OCI-LY3 (cell line): ENCODE results near the gene ASAP2.

Experiments
- H2AFZ ChIP-seq: fragments of 200-600, 300-600 bp; shearing (Covaris generic); 2 replicates; pipeline ENCODE4 v1.6.0; 2014; ENCODE audit warnings: antibody characterized with exemption, low read depth, low read length
- H3K27ac ChIP-seq: fragments of 200-600, 300-600 bp; sonication (generic); 2 replicates; pipeline ENCODE4 v1.5.1; 2014; ENCODE audit warnings: mild to moderate bottlenecking, low read length, moderate library complexity, mixed read lengths
- H3K27me3 ChIP-seq: fragments of 200-600, 300-600 bp; sonication (generic); 2 replicates; pipeline ENCODE4 v1.6.1; 2014; ENCODE audit warnings: low read depth, low read length, mixed read lengths
- H3K36me3 ChIP-seq: fragments of 200-600, 300-600 bp; sonication (generic); replicated peaks from 2 replicates; pipeline ENCODE3; 2014; ENCODE audit warnings: low read depth, low read length, mixed read lengths
- H3K4me1 ChIP-seq: fragments of 300-600, 200-600 bp; sonication (generic); 2 replicates; pipeline ENCODE4 v1.6.1; 2014; ENCODE audit warnings: low read length, mixed read lengths
- H3K4me2 ChIP-seq: fragments of 200-600, 300-600 bp; sonication (generic); 2 replicates; pipeline ENCODE4 v1.6.1; 2014; ENCODE audit warnings: low read length, mixed read lengths
- H3K4me3 ChIP-seq: fragments of 300-600, 200-600 bp; sonication (generic); 2 replicates; pipeline ENCODE4 v1.5.1; 2014; ENCODE audit warnings: antibody characterized with exemption, mild to moderate bottlenecking, low read length, moderate library complexity
- H3K79me2 ChIP-seq: fragments of 300-600, 200-600 bp; shearing (Covaris generic); 2 replicates; pipeline ENCODE4 v1.6.1; 2014; ENCODE audit warnings: mild to moderate bottlenecking, low read length, mixed read lengths
- H3K9ac ChIP-seq: fragments of 300-600, 200-600 bp; shearing (Covaris generic); 2 replicates; pipeline ENCODE4 v1.6.0; 2014; ENCODE audit warnings: mild to moderate bottlenecking, low read length, moderate library complexity
- H3K9me3 ChIP-seq: fragments of 200-600, 300-600 bp; shearing (Covaris generic); 2 replicates; pipeline ENCODE4 v1.6.1; 2014; ENCODE audit warnings: low read length, mixed read lengths; ENCODE audit not compliant: insufficient read depth
- H4K20me1 ChIP-seq: fragments of 200-600, 300-600 bp; sonication (generic); 2 replicates; pipeline ENCODE4 v1.6.1; 2016; ENCODE audit warnings: low read length, mixed read lengths; ENCODE audit not compliant: insufficient read depth
- EZH2phosphoT487 ChIP-seq: fragments of 200-600 bp; shearing (Covaris generic); IDR thresholded peaks from 2 replicates; pipeline ENCODE4 v1.6.1; 2018; ENCODE audit warnings: antibody characterized with exemption, mixed run types, low read depth
- TF ChIP-seq, protein P1 (sequence below): fragments of 200-600, 300-600 bp; sonication (generic); IDR thresholded peaks from 2 replicates; pipeline ENCODE4 v1.5.1; 2014; ENCODE audit warnings: antibody characterized with exemption, low read length, low read depth

Gene ASAP2

DNA sequence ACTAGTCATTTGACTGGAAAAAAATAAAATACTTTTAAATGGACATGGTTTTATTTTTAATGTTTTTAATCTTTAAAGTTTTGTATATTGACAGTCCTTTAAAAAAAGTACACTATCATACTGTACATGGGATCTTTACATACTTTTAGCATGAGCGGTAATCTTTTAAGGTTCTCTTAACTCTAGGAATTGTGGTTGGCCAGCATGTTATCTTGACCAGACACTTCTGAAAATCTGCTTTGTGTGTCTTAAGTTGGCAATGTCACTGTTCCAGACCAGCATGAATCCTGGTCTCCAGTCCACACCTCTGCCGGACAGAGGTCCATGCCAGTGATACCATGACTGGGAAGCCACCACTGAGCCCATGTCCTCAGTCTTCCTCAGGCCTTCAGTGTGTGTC lies 199.0 kb downstream of the ASAP2 start:
- H3K4me1 ChIP-seq, result no peaks in the 10 kb centered on the region
- H3K27me3 ChIP-seq, result no peaks in the 10 kb centered on the region
- H3K4me3 ChIP-seq, result no peak overlapping the region
- H3K9ac ChIP-seq, result no peak overlapping the region
- H3K4me2 ChIP-seq, result no peak overlapping the region
- H3K79me2 ChIP-seq, result no peaks in the 10 kb centered on the region
- no peak for TF ChIP-seq EZH2phosphoT487
- TF ChIP-seq, protein P1, sequence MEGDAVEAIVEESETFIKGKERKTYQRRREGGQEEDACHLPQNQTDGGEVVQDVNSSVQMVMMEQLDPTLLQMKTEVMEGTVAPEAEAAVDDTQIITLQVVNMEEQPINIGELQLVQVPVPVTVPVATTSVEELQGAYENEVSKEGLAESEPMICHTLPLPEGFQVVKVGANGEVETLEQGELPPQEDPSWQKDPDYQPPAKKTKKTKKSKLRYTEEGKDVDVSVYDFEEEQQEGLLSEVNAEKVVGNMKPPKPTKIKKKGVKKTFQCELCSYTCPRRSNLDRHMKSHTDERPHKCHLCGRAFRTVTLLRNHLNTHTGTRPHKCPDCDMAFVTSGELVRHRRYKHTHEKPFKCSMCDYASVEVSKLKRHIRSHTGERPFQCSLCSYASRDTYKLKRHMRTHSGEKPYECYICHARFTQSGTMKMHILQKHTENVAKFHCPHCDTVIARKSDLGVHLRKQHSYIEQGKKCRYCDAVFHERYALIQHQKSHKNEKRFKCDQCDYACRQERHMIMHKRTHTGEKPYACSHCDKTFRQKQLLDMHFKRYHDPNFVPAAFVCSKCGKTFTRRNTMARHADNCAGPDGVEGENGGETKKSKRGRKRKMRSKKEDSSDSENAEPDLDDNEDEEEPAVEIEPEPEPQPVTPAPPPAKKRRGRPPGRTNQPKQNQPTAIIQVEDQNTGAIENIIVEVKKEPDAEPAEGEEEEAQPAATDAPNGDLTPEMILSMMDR, result no peak
- H4K20me1 ChIP-seq, result no peaks in the 10 kb centered on the region
- no peaks in the 10 kb centered on the region for H3K9me3 ChIP-seq
- no peak overlapping the region for H2AFZ ChIP-seq
- no peaks in the 10 kb centered on the region for H3K36me3 ChIP-seq
- no peak overlapping the region for H3K27ac ChIP-seq

DNA sequence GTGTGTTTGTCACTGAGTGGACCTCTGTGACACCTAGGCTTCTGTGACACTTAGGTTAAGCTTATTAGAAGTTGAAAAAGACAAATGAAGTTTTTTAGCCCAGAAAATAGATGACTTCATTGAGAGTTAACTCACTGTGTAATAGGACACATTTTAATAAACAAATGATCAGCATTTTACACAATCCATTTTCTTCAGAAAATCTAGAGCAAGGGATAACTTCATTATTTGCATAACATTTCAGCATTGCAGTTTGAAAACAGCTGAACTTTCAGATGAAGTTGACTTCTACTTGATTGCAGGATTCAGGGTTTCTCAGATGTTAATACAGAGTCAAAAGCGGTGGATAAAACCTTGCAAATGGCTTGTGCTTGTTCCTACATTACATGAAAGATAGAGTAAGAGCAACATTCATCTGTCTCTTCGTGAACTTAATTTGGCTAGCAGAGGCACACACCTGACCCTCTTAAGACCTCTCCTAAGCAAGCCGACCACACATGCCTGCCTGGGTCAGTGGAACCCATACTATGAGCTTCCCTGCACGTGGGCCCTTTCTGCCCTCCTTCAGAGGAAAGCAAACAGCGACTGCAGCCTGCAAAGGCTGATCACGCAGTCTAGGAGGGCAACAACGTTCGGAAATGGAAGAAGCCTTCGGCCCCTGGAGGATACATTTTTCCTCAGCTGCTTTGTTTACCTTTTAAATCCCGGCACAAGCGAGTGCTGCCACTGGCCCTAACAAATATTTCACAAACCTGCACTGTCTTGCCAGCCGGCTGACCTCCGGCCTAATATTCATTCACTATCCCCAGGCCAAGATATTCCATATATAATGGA lies 200.1 kb downstream of the ASAP2 start:
- H3K9ac ChIP-seq, result no peak overlapping the region
- H3K36me3 ChIP-seq, result no peaks in the 10 kb centered on the region
- no peaks in the 10 kb centered on the region for H3K79me2 ChIP-seq
- no peak overlapping the region for H3K4me2 ChIP-seq
- H2AFZ ChIP-seq, result no peak overlapping the region
- H3K9me3 ChIP-seq, result no peaks in the 10 kb centered on the region
- H3K27ac ChIP-seq, result no peak overlapping the region
- H4K20me1 ChIP-seq, result no peaks in the 10 kb centered on the region
- H3K27me3 ChIP-seq, result no peaks in the 10 kb centered on the region
- no peaks in the 10 kb centered on the region for H3K4me1 ChIP-seq
- TF ChIP-seq, protein P1, result no peak
- TF ChIP-seq EZH2phosphoT487, result no peak
- H3K4me3 ChIP-seq, result no peak overlapping the region

GRCh38 chr2:9407363-9407811 lies 200.8 kb downstream of the ASAP2 start:
- no peaks in the 10 kb centered on the region for H3K4me1 ChIP-seq
- no peaks in the 10 kb centered on the region for H3K36me3 ChIP-seq
- H2AFZ ChIP-seq, result no peak overlapping the region
- TF ChIP-seq, protein P1, result no peak
- TF ChIP-seq EZH2phosphoT487, result no peak
- H4K20me1 ChIP-seq, result no peaks in the 10 kb centered on the region
- H3K79me2 ChIP-seq, result no peaks in the 10 kb centered on the region
- no peak overlapping the region for H3K4me2 ChIP-seq
- H3K27me3 ChIP-seq, result no peaks in the 10 kb centered on the region
- no peaks in the 10 kb centered on the region for H3K9me3 ChIP-seq
- H3K27ac ChIP-seq, result no peak overlapping the region
- H3K9ac ChIP-seq, result no peak overlapping the region
- no peak overlapping the region for H3K4me3 ChIP-seq

DNA sequence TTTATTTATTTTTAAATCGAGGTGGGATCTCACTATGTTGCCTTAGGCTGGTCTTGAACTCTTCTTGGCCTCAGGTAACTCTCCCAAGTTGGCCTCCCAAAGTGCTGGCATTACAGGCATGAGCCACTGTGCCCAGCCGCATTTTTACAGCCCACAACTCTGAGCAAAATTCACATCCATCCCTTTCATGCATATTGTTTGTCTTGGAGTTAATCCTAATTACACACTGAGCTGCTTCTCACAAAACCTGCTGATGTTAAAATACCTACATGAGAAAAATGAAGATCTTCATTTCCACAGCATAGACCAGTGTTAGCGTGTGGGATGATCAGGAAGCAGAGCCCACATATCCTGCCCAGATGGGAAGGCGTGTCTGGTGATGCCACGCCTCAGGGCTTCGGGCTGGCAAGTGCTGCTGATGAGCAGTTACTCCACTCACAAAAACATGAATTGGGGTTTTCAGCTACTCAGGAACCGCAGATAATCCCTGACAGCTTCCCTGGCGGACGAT lies 202.1 kb downstream of the ASAP2 start:
- Histone ChIP-seq H3K4me1 (no peaks in the 10 kb centered on the region), H3K36me3 (no peaks in the 10 kb centered on the region), H3K9me3 (no peaks in the 10 kb centered on the region), H3K27me3 (no peaks in the 10 kb centered on the region), H3K4me2 (no peak overlapping the region), H3K79me2 (no peaks in the 10 kb centered on the region), H4K20me1 (no peaks in the 10 kb centered on the region), H3K4me3 (no peak overlapping the region), H2AFZ (no peak overlapping the region), H3K9ac (no peak overlapping the region), H3K27ac (no peak overlapping the region)
- TF ChIP-seq EZH2phosphoT487, result no peak
- TF ChIP-seq, protein P1, result no peak
